Fibroblast of villous mesenchyme (primary cell): ENCODE results near the gene CEP44. TPM values are rescaled to one million over a fixed set of nuclear protein-coding genes. Genes with fewer than 3 reads are reported as not detected.

Experiments
- DNase-seq: peaks from one replicate; pipeline ENCODE4 v3.0.0-alpha.2; 2010; ENCODE audit warnings: low read depth
- H3K4me3 ChIP-seq: 2 replicates; pipeline ENCODE4 v1.5.1; 2011; ENCODE audit warnings: low read depth, mild to moderate bottlenecking, low read length
- CTCF ChIP-seq: IDR thresholded peaks from 2 replicates; pipeline ENCODE4 v1.5.1; 2012; ENCODE audit warnings: low read depth, mild to moderate bottlenecking, low read length; ENCODE audit not compliant: insufficient read depth
- total RNA-seq: library from RNA; depleted of rRNA; stranded (reverse); fragments of >200 nt; gene quantifications from 2 replicates; pipeline ENCODE4 v1.2.3, GENCODE V29; 2012

CEP44 gene
- total RNA-seq, 1 donor, result 16.0 TPM

GRCh38 chr4:174307694-174308093, 24.0 kb downstream of the CEP44 start:
- DNase-seq, result no peak
- no peak for TF ChIP-seq CTCF
- H3K4me3 ChIP-seq, result no peak overlapping the region

DNA sequence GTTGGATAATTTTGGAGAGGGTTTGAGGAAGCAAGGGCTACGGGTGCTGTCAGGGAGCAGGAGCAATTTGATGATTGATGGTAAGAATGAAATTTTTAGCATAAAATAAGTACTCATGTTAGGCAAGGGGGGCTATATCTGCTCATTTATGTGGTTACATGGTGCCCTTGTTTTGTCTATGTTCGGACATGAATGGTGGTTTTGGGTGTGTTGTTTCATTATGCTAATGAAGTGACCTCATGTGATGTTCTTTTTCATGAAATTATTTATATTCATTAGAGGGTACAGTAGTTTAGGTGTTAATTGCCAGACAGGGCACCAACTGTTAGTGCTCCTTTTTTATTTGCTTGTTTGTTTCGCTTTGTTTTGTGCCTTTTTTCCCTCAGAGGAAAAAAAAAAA, 29.3 kb downstream of the CEP44 start:
- TF ChIP-seq CTCF, result no peak
- no peak overlapping the region for H3K4me3 ChIP-seq
- DNase-seq, result no peak

GRCh38 chr4:174314274-174314673, 30.6 kb downstream of the CEP44 start:
- no peak overlapping the region for H3K4me3 ChIP-seq
- DNase-seq, result no peak
- no peak for TF ChIP-seq CTCF

GRCh38 chr4:174314770-174315169, 31.1 kb downstream of the CEP44 start:
- DNase-seq, result peak; percentile 89
- TF ChIP-seq CTCF, result no peak
- no peak overlapping the region for H3K4me3 ChIP-seq

- no peak overlapping the region for H3K4me3 ChIP-seq
- TF ChIP-seq CTCF, result no peak
- DNase-seq, result no peak
These were observed 32.8 kb downstream of the CEP44 start for GRCh38 chr4:174316546-174316945.

DNA sequence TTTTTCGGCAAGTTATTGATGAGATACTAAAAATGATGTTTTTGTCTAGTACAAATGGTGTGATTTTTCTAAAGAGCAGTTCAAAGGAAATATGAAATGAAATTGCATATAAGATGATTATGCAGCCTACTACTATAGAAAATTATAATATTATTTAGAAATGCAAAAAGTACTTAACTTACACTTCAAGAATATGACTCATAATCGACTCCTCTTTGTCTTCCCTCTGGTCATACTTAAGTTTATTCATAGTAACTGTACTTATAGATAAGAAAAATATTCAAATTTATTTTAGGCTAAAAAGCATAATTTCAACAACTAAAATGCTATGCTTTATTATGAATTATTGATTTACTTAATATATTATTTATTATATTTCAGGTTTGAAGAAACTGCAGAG, 33.2 kb downstream of the CEP44 start:
- no peak for TF ChIP-seq CTCF
- no peak for DNase-seq
- no peak overlapping the region for H3K4me3 ChIP-seq

GRCh38 chr4:174317531-174317930, 33.8 kb downstream of the CEP44 start:
- no peak for DNase-seq

More at GRCh38 chr4:174317531-174317930, 33.8 kb downstream of the CEP44 start:
- no peak overlapping the region for H3K4me3 ChIP-seq
- no peak for TF ChIP-seq CTCF
